Heart left ventricle (tissue), 16 donors: ENCODE measurements around the gene MANF. TPM values are rescaled to one million over a fixed set of nuclear protein-coding genes. Genes with fewer than 3 reads are reported as not detected.
A peak's percentile ranks its signal among the peaks of the same experiment; 100 is the strongest.

Experiments
- ATAC-seq, 4 donors: fragments of 200-7000 bp; cut with Tn5 transposase; one replicate each; pipeline ENCODE4 v1.9.1; 2020 to 2022; ENCODE audit warnings: moderate library complexity in 4 of 4, mild to moderate bottlenecking in 3 of 4, moderate number of reproducible peaks in 1 of 4
- DNase-seq, 5 donors: peaks; one replicate each; pipeline ENCODE4 v3.0.0-alpha.2; 2020
- H3K27ac ChIP-seq, 12 donors: fragments of 200-600 bp; sonication (generic) in 4 of 12; one replicate each; pipeline versions ENCODE4 v1.5.0 to v1.8.0; 2016 to 2022; ENCODE audit warnings: mild to moderate bottlenecking in 2 of 12
- H3K27me3 ChIP-seq, 9 donors: fragments of 200-600 bp; sonication (generic) in 2 of 9; one replicate each; pipeline versions ENCODE4 v1.5.1 to v1.8.0; 2016 to 2022; ENCODE audit warnings: mild to moderate bottlenecking in 3 of 9
- H3K36me3 ChIP-seq, 9 donors: fragments of 200-600 bp; sonication (generic) in 2 of 9; one replicate each; pipeline versions ENCODE4 v1.5.0 to v1.8.0; 2018 to 2022; ENCODE audit warnings: mild to moderate bottlenecking in 2 of 9
- H3K4me1 ChIP-seq, 12 donors: fragments of 200-600 bp; sonication (generic) in 4 of 12; one replicate each; pipeline versions ENCODE4 v1.5.0 to v1.8.0; 2016 to 2022; ENCODE audit warnings: mild to moderate bottlenecking in 3 of 12
- H3K4me3 ChIP-seq, 12 donors: fragments of 200-600 bp; sonication (generic) in 4 of 12; one replicate each; pipeline versions ENCODE4 v1.5.0 to v1.8.0; 2017 to 2022; ENCODE audit warnings: mild to moderate bottlenecking in 9 of 12, moderate library complexity in 4 of 12
- H3K9me3 ChIP-seq, 12 donors: fragments of 200-600 bp; sonication (generic) in 4 of 12; one replicate each; pipeline versions ENCODE4 v1.5.0 to v1.8.0; 2016 to 2022; ENCODE audit warnings: mild to moderate bottlenecking in 1 of 12
- POLR2A ChIP-seq, 2 donors: fragments of 450-650 bp; IDR thresholded peaks; one replicate each; pipeline ENCODE4 v1.6.1; 2017; ENCODE audit warnings: antibody characterized with exemption in 2 of 2, mild to moderate bottlenecking in 2 of 2, moderate library complexity in 2 of 2
- WGBS, 4 donors: extraction: QIAGEN DNeasy Blood & Tissue Kit in 2 of 4; methylation state at CpG; one replicate each; pipeline versions ENCODE4 v1.1.5 to v1.1.7; 2013 to 2018; 5-methylcytosine and 5-hydroxymethylcytosine counted together
- intact Hi-C, 10 donors: fragments of 100-400 bp; cut with DNase I; formaldehyde crosslinking; loops; one replicate each; pipeline versions ENCODE4 v1.11.1 to v1.14.2; 2022
- long read RNA-seq, 3 donors: library from polyadenylated mRNA; unstranded; transcript quantifications; one replicate each; pipeline ENCODE4 v2.0.0, GENCODE V29; 2020 to 2021
- polyA plus RNA-seq, 2 donors: library from polyadenylated mRNA; stranded (reverse); fragments of 200-250 nt; gene quantifications; one replicate each; pipeline ENCODE4 v1.2.3, GENCODE V29; 2013
- total RNA-seq, 9 donors: library from RNA; depleted of rRNA in 2 of 9; stranded (reverse); fragments of >200 nt in 2 of 9; fragmentation: NEBNext Ultra II Directional in 3 of 9; extraction: Animal tissue kit (Norgen Biotek cat#: 25700) in 3 of 9; gene quantifications; one replicate each; pipeline versions ENCODE4 v1.1.0 to v1.2.4, GENCODE V29; 2016 to 2023
- TF ChIP-seq, protein P1 (sequence below), 12 donors: fragments of 200-600 bp; sonication (generic) in 4 of 12; IDR thresholded peaks; one replicate each; pipeline versions ENCODE4 v1.5.0 to v1.8.0; 2018 to 2022; ENCODE audit warnings: antibody characterized with exemption in 12 of 12, mild to moderate bottlenecking in 5 of 12
- donor health status: ischemic (EF 13 %, LVEDD 7.1; RV severe dilation, severe dysfunction).
- donor health status: healthy with polysubstance abuse.
- donor health status: DM: no; HTN: yes; CAD: no.
- donor health status: DM: no; HTN: no; CAD: no.
- donor health status: ischemic (EF 25% LVEDD 6.9; RV normal size, moderate dysfunction).
- donor health status: ischemic (EF 25% LVEDD 5.7; RV mildly dilated, moderate dysfunction).
- donor health status: healthy.
- donor health status: DM: yes; HTN: yes; CAD: no.
- donor health status: ischemic (EF 35%, LVEDD 5.7; RV mildly dilated, moderate dysfunction).
- donor health status: nonischemic (EF 11% LVEDD 7.7; RV severe dilation, severe dysfunction).
- donor health status: DM: yes; HTN: yes; CAD: no.
- donor health status: PGD.
- donor health status: ischemic (EF 29% LVEDD 5.4; RV normal size, mild dysfunction).
- donor health status: nonischemic (EF 23%, LVEDD 6.1; RV moderate dilation, normal function).

Gene MANF
- total RNA-seq (10 to 100 TPM; 22.3 to 87.2 (median 47.5) TPM), polyA plus RNA-seq (100 to 1,000 TPM in 1 of 2 donors, 10 to 100 TPM in 1; 21.2 to 130 TPM)
- long read RNA-seq, donor 1, partial matches to known transcripts, result 1 of 3 reads
- long read RNA-seq, donor 1, other reads (novel, unspliced or antisense), result 0 of 3 reads
- long read RNA-seq, donor 2, partial matches to known transcripts, result 0 of 2 reads
- long read RNA-seq, donor 2, other reads (novel, unspliced or antisense), result 0 of 2 reads
- long read RNA-seq, donor 3, transcript MANF-204 (4 exons, 1,153 nt), result major isoform, 8 of 10 reads
- long read RNA-seq, donor 3, partial matches to known transcripts, result 2 of 10 reads
- long read RNA-seq, donor 3, other reads (novel, unspliced or antisense), result 0 of 10 reads

DNA sequence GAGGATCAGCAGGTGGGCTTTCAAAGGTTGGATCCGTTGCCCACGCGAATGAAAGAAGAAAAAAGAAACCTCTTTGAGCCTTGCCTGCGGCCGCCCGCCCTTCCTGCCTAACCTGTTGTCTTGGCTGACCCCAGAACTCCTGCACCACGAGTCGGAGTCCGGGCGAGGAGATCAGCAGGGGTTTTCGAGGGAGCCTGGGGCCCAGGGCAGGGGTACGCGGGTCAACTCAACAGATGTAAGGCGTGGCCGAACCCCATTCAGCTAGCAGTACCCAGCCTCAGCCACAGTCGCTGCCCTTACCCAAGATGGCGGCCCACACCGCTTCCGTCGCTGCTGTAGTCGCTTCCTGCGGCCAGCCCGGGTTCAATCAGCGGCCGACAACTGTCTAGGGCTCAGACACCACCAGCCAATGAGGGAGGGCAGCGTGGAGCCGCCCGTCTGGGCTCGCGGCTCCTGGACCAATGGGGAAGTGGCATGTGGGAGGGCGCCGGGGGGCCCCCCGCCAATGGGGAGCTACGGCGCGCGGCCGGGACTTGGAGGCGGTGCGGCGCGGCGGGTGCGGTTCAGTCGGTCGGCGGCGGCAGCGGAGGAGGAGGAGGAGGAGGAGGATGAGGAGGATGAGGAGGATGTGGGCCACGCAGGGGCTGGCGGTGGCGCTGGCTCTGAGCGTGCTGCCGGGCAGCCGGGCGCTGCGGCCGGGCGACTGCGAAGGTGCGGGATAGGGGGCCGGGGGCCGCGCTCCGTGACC lies at the start of gene MANF:
TSS of gene MANF (plus strand) at position 566 of the 748 bp plus-strand sequence. CDS start at position 618, 52 bp downstream.
- 1 to 2% (median 1%) methylated on average over 39 to 65 of the region's 65 CpGs for WGBS, 4 donors
- DNase-seq (peak; percentile 98 to 99 (median 99)), ATAC-seq (peak; percentile 98 to 99 (median 98))
- Histone ChIP-seq H3K4me1 (peaks cover 12 to 51% (median 37%) of the 10 kb centered on the region in 12 donors), H3K9me3 (no peaks in the 10 kb centered on the region), H3K27ac (peak within 1 kb of the TSS; percentile 84 to 97 (median 94)), H3K36me3 (peaks cover 0 to 33% (median 25%) of the 10 kb centered on the region in 9 donors), H3K4me3 (peak within 1 kb of the TSS; percentile 76 to 97 (median 82)), H3K27me3 (no peaks in the 10 kb centered on the region)
- intact Hi-C loops, result loop anchor here in 8 of 10 donors (5.0 to 10.0 kb wide), 10 partner anchors 290 to 1040 kb away; partner anchors contain the start of genes MAPKAPK3 (in 6 of the 8), C3orf18 (in 1 of the 8), CYB561D2 (in 1 of the 8) and DOCK3 (in 1 of the 8)
- peak; percentile 77 to 97 for TF ChIP-seq POLR2A (IDR thresholded peaks at IDR 0.05)
- TF ChIP-seq, protein P1, sequence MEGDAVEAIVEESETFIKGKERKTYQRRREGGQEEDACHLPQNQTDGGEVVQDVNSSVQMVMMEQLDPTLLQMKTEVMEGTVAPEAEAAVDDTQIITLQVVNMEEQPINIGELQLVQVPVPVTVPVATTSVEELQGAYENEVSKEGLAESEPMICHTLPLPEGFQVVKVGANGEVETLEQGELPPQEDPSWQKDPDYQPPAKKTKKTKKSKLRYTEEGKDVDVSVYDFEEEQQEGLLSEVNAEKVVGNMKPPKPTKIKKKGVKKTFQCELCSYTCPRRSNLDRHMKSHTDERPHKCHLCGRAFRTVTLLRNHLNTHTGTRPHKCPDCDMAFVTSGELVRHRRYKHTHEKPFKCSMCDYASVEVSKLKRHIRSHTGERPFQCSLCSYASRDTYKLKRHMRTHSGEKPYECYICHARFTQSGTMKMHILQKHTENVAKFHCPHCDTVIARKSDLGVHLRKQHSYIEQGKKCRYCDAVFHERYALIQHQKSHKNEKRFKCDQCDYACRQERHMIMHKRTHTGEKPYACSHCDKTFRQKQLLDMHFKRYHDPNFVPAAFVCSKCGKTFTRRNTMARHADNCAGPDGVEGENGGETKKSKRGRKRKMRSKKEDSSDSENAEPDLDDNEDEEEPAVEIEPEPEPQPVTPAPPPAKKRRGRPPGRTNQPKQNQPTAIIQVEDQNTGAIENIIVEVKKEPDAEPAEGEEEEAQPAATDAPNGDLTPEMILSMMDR (IDR thresholded peaks at IDR 0.05), result peak in 3 of 12 donors; percentile 7 to 13 (median 12)

DNA sequence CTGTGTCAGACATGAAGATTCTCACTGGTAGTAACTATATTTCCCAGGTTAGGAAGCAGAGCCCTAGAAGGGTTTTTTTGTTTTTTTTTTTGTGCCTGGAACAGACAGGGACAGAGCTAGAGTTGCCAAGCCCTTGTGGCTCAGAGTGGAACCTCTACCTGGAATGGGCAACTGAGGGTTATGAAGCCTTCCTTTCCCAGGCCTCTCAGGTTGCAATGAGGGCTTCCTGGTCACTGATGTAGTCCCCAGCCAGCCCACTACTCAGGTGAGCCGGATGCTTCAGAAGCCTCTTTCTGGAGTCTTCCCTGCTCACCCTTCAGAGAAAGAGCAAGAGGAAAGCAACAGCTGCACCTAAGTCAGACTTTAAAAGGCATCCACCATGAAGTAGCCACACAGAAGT lies 48.8 kb upstream of the MANF start:
- 72 to 89% (median 83%) methylated on average over 1 of the region's 1 CpG for WGBS, 4 donors
- Histone ChIP-seq H3K27me3 (no peaks in the 10 kb centered on the region), H3K4me3 (no peak overlapping the region), H3K36me3 (no peaks in the 10 kb centered on the region), H3K27ac (no peak overlapping the region), H3K9me3 (no peaks in the 10 kb centered on the region), H3K4me1 (peaks cover 0 to 22% (median 10%) of the 10 kb centered on the region in 12 donors)
- intact Hi-C loops, result no loop called here
- DNase-seq, result no peak
- ATAC-seq, result no peak
- no peak for TF ChIP-seq POLR2A (IDR thresholded peaks at IDR 0.05)
- TF ChIP-seq, protein P1 (IDR thresholded peaks at IDR 0.05), result no peak

DNA sequence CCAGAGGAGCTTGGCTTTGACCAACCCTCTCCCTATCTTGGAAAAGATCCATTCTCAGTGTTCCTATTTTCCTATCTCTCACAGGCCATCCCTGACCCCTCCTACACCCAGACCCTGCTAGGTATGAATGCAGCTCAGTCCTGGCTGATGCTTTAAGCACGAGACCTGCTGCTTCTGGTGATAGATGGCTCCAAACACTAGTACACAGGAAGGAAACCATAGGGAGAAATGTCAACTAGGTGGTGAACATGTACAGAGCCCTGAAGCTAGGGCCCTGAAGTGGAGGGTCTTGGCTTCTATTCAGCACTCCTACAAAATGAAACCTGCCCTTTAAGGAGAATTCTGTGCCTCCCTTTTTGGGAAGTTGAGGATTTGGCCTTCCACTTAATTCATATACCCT lies 47.4 kb upstream of the MANF start:
- Histone ChIP-seq H3K4me1 (peaks cover 0 to 22% (median 10%) of the 10 kb centered on the region in 12 donors), H3K36me3 (no peaks in the 10 kb centered on the region), H3K27me3 (no peaks in the 10 kb centered on the region), H3K27ac (no peak overlapping the region), H3K4me3 (no peak overlapping the region), H3K9me3 (no peaks in the 10 kb centered on the region)
- WGBS, 4 donors, result 67 to 85% (median 82%) methylated on average over 1 of the region's 1 CpG
- intact Hi-C loops, result no loop called here
- no peak for ATAC-seq
- no peak for TF ChIP-seq POLR2A (IDR thresholded peaks at IDR 0.05)
- TF ChIP-seq, protein P1 (IDR thresholded peaks at IDR 0.05), result no peak
- DNase-seq, result no peak

DNA sequence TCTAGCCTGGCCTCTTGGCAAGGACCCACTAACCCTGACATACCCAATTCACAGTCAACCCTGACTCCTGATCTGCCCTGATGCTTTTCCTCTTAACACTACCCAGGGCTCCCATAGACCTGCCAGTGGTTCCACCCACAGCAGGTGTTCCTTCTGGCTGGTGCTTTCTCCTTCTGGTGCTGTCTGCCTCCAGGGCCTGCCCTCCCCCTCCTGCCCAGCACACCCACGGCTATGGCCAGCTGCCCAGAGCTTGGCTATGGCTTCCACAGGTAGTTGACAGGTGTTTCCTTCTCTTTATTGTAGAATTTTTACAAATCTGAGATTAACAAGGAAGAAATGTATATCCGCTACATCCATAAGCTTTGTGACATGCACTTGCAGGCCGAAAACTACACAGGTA lies 46.5 kb upstream of the MANF start:
- H3K36me3 ChIP-seq, result no peaks in the 10 kb centered on the region
- intact Hi-C loops, result no loop called here
- no peak overlapping the region for H3K27ac ChIP-seq
- H3K4me3 ChIP-seq, result no peak overlapping the region
- TF ChIP-seq, protein P1 (IDR thresholded peaks at IDR 0.05), result no peak
- TF ChIP-seq POLR2A (IDR thresholded peaks at IDR 0.05), result no peak
- H3K27me3 ChIP-seq, result no peaks in the 10 kb centered on the region
- ATAC-seq (no peak), DNase-seq (no peak)
- 82 to 94% (median 86%) methylated on average over 3 of the region's 3 CpGs for WGBS, 4 donors
- no peaks in the 10 kb centered on the region for H3K9me3 ChIP-seq
- peaks cover 0 to 22% (median 10%) of the 10 kb centered on the region in 12 donors for H3K4me1 ChIP-seq
